Activated CD8-positive, alpha-beta memory T cell treated with anti-CD3 and anti-CD28 coated beads, Interleukin-2, amount 50 U/mL, for 48 hours (primary cell): ENCODE results near the gene FCRL5.
"Not testable (repeated sequence)": the region's sequence is repeated elsewhere in the genome, so short reads cannot be mapped to it uniquely, and the experiment has no call there.

Source experiments
- DNase-seq: peaks from one replicate; pipeline ENCODE4 v3.0.0-alpha.2; 2020

The FCRL5 gene

DNA sequence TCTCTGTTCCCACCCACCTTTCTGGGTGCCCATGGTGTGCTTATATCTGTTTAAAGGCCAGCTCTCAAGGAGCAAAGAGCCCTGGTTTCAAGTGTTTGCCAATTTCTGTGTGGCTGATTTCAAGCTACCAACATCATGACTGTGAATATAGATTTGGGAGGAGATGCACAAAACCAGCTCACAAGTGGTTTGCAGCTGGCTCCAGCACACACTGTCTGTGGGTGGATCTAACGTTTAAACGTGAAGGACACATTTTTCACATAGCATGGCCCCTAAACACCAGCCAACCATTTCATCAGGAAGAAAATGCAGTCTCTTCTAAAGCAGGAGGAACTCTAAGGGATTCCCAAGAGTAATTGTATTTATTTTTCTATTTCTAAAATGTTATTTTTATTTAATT is 65.2 kb downstream of the FCRL5 start:
- DNase-seq: no peak

DNA sequence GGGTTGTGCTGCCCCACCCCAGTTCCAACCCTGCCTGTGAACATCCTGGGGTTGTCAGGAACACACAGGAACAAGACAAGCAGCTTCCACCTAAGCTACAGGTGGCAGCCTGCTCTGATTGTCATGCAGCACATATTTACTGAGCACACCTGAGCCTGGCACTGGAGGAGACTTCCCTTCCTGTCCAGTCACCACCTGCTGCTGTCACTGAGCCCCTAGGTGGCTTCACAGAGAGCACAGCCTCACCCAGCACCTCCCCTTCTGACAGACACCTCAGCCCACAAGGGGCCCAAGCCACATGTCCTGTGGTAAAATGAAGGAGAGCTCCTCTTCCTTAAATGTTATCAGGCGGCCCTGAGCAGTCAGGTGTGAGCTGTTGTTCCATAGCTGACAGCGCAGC is 65.9 kb downstream of the FCRL5 start:
- not testable (repeated sequence) for DNase-seq

DNA sequence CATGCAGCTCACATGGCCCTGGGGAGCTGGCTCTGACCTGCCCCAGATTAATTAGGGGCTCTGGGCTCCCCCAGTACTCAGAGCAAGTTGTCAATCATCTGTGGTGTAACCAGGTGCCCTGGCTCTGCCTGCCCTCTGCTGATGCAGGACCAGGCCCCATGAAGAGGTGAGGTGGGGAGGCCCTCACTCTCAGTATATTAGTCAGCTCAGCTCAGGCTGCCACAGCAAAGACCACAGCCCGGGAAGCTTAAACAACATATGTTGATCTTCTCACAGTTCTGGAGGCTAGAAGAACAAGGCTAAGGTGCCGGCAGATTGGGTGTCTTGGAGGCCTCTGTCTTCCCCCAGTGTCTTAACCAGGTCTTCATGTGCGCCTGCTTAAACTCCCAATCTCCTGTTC is 66.5 kb downstream of the FCRL5 start:
- DNase-seq: no peak

DNA sequence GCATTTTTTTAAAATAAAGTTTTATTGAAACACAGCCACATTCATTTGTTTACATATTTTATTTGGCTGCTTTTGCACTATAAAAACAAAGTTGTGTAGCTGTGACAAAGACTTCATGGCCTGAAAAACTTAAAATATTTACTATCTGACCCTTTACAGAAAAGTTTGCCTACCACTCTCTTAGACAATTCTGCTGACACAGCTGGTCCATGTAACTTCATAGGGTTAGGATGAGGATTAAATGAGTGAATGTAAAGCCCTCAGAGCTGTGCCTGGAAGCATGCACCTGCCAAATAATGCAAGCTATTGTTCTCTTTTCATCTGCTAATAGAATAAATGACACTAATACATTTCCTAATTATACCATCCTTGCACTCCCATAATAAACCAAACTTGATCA is 67.7 kb downstream of the FCRL5 start:
- DNase-seq: no peak

DNA sequence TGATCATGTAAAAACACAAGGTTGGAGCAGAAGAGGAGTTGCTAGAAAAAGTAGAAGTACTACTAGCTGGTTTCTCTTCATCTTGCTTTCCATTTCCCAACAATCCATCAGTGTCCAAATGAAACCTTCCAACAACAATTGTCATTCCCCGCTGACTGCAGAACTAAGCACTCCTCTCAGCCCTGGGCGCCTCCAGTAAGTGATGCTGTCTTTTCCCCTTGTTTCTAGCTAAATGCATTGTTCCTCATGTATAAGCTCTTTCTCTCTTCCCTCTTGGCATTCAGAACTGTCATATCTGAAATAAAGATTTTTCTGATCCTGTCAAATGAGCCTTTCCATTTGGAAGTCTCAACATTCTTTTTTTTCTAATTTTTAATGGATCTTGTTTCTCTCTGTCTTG is 68.7 kb downstream of the FCRL5 start:
- no peak for DNase-seq

DNA sequence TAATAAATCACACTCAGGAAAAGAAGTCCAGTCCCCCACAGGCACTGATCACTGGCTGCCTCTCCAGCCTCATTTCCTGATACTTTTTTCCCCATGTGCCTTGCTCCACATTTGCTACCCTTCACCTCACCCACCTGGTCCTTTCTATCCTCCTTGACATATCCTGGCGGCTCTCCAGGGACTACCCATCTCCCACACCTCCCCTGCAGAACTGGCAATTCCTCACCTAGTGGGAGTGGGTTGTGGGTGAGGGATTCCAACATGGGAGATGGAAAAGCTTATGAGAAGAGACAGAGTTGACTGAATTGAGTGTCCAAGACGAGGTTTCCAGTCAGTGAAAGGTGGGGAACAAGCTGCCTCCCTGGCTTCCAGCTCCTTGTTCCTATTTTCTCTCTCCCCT is 69.6 kb downstream of the FCRL5 start:
- DNase-seq: no peak

DNA sequence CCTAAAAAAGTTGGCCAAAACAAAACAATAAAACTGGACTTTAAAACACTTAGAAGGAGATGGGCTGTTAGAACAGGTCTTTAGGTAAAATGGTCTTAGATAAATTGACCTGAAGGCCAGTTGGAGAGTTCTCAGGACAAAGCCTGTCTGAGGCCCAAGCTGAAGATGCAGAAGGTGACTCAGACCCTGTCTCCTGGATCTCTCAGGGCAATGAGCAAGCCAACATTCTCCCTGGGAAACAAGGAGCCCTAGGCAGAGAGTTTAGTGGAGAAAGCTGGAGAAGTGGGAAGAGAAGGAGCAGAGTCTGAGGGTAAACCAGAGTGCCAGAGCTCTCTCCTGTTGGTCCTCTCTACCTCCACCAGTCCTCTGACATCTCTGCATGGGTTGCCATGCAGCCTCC is 70.1 kb downstream of the FCRL5 start:
- no peak for DNase-seq

DNA sequence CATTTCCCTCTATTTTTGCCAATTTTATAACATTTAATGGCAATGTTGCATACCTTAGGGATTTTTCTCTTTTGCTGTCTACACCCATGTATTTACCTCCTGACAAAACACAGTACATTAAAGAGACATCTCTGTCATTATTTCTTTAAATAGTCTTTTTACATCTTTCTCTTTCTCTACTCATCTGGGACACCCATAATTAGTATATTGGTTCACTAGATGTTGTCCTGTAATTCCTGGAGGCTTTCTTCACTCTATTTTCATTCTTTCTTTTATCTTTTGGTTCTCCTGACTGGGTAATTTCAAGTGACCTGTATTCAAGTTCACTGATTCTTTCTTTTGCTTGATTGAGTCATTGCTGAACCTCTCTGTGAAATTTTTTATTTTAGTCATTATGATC is 74.3 kb downstream of the FCRL5 start:
- no peak for DNase-seq

DNA sequence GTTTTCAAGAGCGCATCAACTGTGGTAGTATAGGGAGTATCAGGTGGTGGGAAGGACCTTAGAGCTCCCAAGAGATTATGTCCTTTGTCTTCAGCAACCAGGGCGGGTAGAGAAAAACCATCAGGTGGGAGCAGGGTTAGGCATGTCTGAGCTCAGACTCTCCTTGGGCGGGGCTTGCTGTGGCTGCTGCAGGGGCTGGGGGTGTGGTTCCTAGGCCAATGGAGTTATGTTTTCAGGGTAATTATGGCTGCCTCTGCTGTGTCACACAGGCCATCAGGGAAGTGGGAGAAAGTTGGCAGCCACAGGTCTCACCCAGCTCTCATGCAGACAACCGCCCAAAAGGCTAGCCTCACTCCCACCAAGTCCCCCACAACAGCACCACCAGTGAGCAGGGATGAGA is 74.9 kb downstream of the FCRL5 start:
- no peak for DNase-seq

DNA sequence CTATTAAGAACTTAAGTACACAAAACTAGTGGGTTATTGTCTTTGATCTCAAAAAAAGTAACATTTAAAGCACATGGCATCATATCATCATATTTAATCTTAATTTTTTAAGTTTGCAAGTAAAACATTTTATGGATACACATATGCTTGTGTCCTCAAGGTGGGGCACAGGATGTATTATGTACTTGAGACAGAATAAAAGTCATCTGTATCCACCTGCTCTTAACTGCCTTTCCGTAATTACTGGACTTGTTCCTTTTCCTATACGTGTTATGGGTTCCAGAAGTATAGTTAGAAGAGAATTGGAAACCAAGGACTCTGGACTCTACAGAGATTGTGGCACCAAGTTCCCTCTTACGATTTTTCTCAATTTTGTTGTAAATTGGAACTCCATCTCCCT is 79.4 kb downstream of the FCRL5 start:
- DNase-seq: no peak

DNA sequence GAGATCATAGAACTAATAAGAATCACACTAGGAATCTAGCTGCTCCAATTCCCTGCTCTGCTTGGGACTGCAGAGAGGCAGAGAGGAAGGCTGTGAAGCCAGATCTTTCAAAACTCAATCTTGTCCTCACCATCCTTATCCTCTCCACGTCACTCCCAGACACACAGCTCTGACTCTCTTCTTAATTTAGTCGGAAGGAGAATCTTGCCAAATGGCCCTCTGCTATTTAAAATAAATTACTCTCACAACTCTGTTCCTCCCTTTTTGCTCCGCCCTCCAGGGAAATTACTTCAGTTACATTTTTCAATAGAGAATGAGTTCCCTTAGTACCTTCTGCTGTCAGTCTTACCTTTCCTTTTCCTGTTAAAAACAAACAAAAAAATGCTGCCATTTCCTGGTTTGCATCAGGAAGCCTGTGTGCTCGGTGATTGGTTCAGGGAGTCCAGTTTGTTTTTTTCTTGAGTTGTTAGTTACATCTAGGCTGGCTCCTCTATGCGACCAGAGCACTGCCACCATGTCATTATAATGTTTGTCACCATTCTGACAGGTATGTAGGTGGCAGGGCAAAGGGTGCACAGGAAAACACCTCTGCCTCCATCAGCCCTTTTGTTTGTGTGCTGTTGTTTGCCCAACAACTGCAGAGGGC is 80.1 kb downstream of the FCRL5 start:
- DNase-seq: no peak

DNA sequence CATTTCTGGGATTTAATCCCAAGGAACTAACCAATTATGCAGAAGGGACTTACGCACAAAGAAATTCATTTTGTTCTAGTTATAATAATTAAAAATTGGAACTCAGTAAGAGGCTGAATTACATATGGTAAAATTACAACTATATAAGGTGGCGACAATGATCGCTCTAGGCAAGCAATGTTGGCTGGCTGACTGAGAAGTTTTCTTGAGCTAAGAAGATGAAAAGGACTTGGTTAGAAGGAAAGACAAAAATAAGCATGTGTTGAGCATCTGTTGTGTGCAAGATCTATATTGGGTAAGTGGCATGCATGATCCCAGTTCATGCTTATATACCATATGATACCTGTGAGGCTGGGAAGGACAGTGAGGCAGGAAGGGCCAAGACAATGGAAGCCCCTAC is 80.8 kb downstream of the FCRL5 start:
- no peak for DNase-seq

DNA sequence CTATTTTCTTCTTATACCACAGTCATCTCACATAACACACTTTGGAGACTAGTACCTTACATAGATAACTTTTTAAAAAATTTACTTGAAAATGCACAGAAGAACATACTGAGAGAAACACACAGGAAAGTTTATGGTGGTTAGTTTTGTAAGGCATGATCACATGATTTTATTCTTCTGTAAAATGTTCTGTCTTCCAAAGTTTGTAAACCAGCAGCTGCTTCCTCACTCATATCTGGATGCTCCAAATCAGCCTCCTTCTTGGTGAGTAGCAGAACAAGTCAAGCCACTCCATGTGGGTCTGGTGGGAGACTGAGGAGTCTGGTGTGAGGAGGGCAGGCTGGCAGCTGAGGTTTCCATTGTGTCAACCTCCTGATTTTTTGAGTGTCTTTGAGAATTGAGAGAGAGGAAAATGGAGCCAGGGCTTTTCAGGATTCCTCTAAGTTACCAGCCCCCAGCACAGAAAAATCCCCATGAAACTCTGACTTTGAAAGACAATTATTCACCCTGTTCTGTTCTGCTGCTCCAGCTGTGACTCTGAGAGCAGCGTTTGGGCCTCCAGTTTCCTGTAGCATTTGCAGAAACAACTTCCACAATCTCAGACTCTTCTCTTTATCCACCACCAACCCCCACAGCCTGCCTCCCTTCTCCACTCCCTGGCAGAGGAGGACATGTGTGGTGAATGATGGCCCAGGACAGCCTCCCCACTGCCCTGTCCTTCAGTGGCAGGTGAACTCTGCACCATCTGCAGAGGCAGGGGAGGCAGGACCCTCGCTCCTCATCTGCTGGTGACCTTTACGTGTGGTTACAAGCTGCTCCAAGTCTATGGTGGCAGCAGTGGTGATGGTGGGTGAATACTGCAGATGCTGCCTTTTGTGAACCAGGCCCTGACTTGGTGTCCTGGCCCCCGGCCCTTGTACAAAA is 82.3 kb downstream of the FCRL5 start:
- DNase-seq: no peak

DNA sequence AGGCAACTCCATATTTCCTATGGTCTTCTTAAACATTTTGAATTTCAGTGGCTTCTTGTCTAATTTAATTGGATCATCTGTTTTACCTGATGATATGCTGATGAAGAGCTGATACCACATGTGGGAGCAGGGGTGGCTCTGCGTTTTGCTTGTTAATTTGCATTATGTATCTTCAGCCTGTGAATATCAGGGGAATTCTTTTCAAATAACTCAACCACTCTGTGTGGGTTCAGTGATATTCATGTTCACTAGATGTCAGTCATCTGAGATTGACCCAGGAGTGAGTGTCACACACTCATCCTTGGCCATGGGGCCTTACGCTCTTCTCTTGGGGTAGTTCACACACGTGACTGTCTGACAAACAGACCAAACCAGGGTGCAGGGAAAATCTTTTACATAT is 83.0 kb downstream of the FCRL5 start:
- DNase-seq: no peak

DNA sequence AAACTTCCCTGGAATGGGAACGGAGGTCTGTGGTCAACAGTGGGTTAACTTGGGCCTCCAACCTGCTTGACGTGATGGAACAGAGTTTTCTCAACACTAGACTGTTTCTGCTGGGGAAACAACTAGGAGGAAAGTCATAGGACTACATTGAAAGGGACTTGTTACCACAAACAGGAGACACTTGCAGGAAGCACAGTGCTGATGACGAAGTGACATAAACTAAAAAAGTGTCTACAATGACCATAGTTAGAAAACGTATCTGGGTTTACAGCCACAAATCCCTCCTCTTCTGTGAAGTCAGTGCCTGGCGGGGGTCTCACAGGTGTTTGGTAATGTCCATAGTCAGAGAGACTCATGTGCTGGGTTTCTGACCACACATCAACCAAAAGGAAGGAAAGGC is 86.3 kb downstream of the FCRL5 start:
- no peak for DNase-seq
